GM12891 (cell line): ENCODE data around the gene MAMDC4.
A peak's percentile ranks its signal among the peaks of the same experiment; 100 is the strongest.

ENCODE experiments used
- DNase-seq: peaks from one replicate; pipeline ENCODE4 v3.0.0; 2011; ENCODE audit warnings: low spot score; ENCODE audit not compliant: insufficient read length
- FAIRE-seq: peaks from 2 replicates; lab custom pipeline; 2011; peaks lifted over from hg19 to GRCh38; lab: Jason Lieb, UNC
- PAX5 ChIP-seq: IDR thresholded peaks from 2 replicates; pipeline ENCODE4 v1.6.1; 2011; ENCODE audit warnings: low read length, moderate library complexity, mild to moderate bottlenecking; ENCODE audit not compliant: insufficient read depth, severe bottlenecking
- POLR2A ChIP-seq: IDR thresholded peaks from 2 replicates; pipeline ENCODE4 v1.6.1; 2011; ENCODE audit warnings: low read depth, low read length, control low read depth
- POLR2AphosphoS5 ChIP-seq: IDR thresholded peaks from 2 replicates; pipeline ENCODE4 v1.6.1; 2011; ENCODE audit warnings: low read depth, low read length, control low read depth
- POU2F2 ChIP-seq: IDR thresholded peaks from 2 replicates; pipeline ENCODE4 v1.6.1; 2011; ENCODE audit warnings: low read depth, mild to moderate bottlenecking, control low read depth, low read length, moderate library complexity
- SPI1 ChIP-seq: IDR thresholded peaks from 2 replicates; pipeline ENCODE4 v1.6.1; 2011; ENCODE audit warnings: low read depth, low read length, control low read depth
- TAF1 ChIP-seq: IDR thresholded peaks from 2 replicates; pipeline ENCODE4 v1.6.1; 2011; ENCODE audit warnings: low read depth, low read length, control low read depth

The MAMDC4 gene

GRCh38 chr9:136890661-136891060, 38.5 kb downstream of the MAMDC4 start:
- no peak for DNase-seq
- FAIRE-seq, result no peak
- no peak for TF ChIP-seq PAX5
- TF ChIP-seq TAF1, result no peak
- TF ChIP-seq POLR2AphosphoS5, result no peak
- TF ChIP-seq POU2F2, result no peak

- DNase-seq (no peak), FAIRE-seq (no peak)
- TF ChIP-seq SPI1, result no peak
- TF ChIP-seq PAX5, result no peak
- no peak for TF ChIP-seq POLR2AphosphoS5
These were observed 43.9 kb downstream of the MAMDC4 start for GRCh38 chr9:136896027-136896426.

DNA sequence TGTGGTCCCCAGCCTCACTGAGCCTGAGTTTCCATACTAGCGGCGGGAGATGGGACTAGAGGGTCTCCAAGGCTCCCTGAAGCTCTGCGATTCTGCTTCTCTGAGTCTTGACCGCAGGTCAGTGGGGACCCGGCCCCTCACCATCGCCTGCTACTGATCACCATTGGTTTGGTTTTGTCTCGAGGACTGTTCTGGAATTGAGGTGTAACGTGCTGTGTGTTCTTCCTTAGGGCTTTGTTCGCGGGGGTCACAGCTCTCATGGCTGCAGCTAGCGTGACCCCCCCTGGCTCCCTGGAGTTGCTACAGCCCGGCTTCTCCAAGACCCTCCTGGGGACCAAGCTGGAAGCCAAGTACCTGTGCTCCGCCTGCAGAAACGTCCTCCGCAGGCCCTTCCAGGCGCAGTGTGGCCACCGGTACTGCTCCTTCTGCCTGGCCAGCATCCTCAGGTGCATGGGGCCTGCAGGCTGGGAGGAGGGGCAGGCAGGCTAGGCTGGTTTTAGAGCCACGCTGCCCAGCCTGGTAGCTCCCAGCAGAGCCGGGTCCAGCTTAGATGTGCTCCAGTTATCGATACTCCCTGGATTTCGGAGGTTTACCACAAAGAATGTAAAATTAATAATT, 46.4 kb downstream of the MAMDC4 start:
- DNase-seq (no peak), FAIRE-seq (no peak)
- TF ChIP-seq POLR2A, result no peak
- no peak for TF ChIP-seq POLR2AphosphoS5
- no peak for TF ChIP-seq PAX5
- no peak for TF ChIP-seq TAF1
- no peak for TF ChIP-seq SPI1
- no peak for TF ChIP-seq POU2F2

GRCh38 chr9:136899196-136899595, 47.0 kb downstream of the MAMDC4 start:
- DNase-seq (peak; percentile 71), FAIRE-seq (peak; percentile 94)
- TF ChIP-seq POLR2AphosphoS5 (no peak), PAX5 (no peak), POLR2A (no peak), SPI1 (no peak), POU2F2 (no peak), TAF1 (no peak)

- DNase-seq (no peak), FAIRE-seq (no peak)
- TF ChIP-seq POLR2A, result no peak
- no peak for TF ChIP-seq TAF1
- no peak for TF ChIP-seq POLR2AphosphoS5
- TF ChIP-seq PAX5, result no peak
- no peak for TF ChIP-seq SPI1
- no peak for TF ChIP-seq POU2F2
These were observed 48.4 kb downstream of the MAMDC4 start for GRCh38 chr9:136900556-136900955.

GRCh38 chr9:136900988-136901515, 48.9 kb downstream of the MAMDC4 start:
- no peak for TF ChIP-seq POLR2AphosphoS5
- TF ChIP-seq TAF1, result no peak
- TF ChIP-seq PAX5, result no peak
- TF ChIP-seq SPI1, result no peak
- no peak for TF ChIP-seq POLR2A
- TF ChIP-seq POU2F2, result no peak
- DNase-seq (no peak), FAIRE-seq (no peak)

DNA sequence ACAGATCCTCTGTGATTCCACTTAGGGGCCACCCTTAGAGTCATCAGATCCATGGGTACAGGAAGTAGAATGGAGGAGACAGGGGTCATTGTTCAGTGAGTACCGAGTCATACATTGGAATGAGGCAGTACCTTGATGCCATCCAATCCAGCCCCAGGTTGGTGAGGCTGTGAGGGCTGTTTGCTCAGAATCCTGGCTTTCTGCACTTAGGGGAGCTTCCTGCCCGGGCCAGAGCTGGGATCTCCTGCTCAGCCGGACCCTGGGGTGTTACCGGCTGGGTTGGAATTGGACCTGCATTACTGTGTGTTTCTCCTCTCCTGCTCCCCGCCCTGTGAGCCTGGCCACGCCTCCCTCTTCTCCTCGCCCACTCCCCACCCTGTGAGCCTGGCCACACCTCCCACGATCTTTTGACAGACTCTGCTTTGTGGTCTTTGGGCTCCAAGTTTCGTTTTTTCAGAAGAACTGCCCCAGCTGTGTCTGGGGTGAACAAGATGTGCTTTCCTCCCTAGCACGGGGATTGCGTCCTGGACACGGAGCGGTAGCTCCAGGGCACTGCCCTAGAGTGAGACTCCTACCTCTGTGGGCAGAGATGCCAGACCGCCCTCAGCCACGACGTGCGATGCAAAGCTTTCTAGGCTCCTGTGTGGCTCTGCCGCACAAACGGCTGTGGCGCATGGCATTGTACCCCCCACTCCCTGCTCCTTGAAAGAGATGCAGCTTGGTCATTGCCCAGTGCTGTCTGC, 49.5 kb downstream of the MAMDC4 start:
- TF ChIP-seq POU2F2 (no peak), TAF1 (no peak), SPI1 (no peak), PAX5 (no peak), POLR2AphosphoS5 (no peak; the same call in 1 of the 2 replicates), POLR2A (no peak; the same call in none of the 2 replicates)
- peak; percentile 87 for FAIRE-seq
- peak; percentile 66 for DNase-seq

DNA sequence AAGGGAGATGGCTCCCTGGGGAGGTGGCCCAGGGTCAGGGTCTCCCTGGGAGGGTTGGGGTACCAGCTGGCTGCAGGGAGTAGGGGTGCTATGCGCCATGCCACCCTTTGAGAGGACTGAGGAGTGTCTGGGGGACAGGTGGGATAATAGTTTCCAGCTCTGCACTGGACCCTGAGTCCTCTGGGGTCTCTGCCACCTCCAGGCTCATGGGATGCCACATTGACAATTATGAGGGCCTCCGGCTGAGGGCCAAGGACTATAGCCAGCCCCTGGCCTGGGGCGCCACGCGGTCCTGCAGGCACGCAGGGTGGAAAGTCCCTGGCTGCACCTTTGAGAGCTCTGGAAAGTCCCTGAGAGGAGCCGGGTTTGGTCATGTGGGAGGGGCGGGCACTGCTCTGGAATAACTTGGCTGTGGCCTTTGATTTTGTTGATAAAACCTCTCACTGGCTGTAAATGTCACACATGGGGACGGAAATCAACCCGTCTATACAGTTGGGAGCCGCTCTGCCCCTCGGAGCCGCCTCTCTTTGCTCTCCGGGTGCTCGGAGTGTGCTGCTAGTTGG, 50.2 kb downstream of the MAMDC4 start:
- peak; percentile 80 for DNase-seq

GRCh38 chr9:136903041-136903554, 51.0 kb downstream of the MAMDC4 start:
- FAIRE-seq (no peak), DNase-seq (no peak)
- no peak for TF ChIP-seq TAF1
- TF ChIP-seq POLR2AphosphoS5, result no peak
- no peak for TF ChIP-seq PAX5
- TF ChIP-seq POU2F2, result no peak
- TF ChIP-seq SPI1, result no peak
- no peak for TF ChIP-seq POLR2A

More for the DNA sequence above, 50.2 kb downstream of the MAMDC4 start:
- FAIRE-seq, result no peak
- TF ChIP-seq TAF1 (peak; percentile 35; the same call in 1 of the 2 replicates), PAX5 (peak; percentile 18), SPI1 (no peak)
